Amygdala (tissue), 56 donors: ENCODE measurements around the gene DUSP14.

Experiments
- DNase-seq, 56 donors: peaks; one replicate each; lab custom pipeline; 2025; lab: John Stamatoyannopoulos, UW

The DUSP14 gene

DNA sequence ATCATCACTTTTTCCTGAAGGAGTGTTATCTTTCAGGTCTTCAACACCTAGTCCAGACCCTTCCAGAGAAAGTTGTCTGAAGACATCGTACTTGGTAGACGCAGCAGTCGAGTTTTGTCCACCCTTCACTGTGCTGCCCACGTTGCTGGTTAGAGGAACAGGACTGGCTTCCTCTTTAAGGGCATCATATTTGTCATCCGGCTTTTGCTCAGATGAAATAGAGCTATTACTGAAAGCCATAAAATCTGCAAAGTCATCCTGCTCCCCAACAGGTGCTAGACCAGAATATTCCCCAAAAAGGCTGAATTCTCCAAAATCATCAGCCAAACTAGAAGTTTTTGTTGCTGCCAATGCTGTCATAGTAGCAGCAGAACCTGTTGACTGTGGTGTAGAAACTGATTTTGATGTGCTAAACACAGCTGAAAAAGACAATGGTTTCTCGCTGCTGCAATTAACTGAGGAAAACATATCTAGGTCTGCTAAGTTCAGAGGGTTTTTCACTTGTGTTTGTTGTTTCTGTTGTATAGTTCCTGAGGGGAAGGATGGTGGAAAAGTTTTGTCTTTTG, 63.8 kb downstream of the DUSP14 start:
- DNase-seq, result no peak

GRCh38 chr17:37555386-37555785, 65.7 kb downstream of the DUSP14 start:
- no peak for DNase-seq

DNA sequence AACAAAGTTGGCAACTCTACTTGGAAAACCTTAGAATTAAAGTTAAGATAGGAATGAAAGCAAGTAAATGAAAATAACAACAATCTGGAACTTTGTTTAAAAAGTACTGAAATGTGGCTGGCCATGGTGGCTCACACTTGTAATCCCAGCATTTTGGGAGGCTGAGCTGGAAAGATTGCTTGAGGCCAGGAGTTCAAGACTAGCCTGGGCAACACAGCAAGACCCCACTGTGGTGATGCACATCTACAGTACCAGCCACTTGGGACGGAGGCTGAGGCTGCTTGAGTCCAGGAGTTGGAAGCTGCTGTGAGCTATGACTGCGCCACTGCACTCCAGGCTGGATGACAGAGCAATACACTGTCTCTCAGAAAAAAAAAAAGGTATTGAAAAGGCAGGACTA, 67.8 kb downstream of the DUSP14 start:
- no peak for DNase-seq

GRCh38 chr17:37558299-37558698, 68.6 kb downstream of the DUSP14 start:
- DNase-seq, result no peak

DNA sequence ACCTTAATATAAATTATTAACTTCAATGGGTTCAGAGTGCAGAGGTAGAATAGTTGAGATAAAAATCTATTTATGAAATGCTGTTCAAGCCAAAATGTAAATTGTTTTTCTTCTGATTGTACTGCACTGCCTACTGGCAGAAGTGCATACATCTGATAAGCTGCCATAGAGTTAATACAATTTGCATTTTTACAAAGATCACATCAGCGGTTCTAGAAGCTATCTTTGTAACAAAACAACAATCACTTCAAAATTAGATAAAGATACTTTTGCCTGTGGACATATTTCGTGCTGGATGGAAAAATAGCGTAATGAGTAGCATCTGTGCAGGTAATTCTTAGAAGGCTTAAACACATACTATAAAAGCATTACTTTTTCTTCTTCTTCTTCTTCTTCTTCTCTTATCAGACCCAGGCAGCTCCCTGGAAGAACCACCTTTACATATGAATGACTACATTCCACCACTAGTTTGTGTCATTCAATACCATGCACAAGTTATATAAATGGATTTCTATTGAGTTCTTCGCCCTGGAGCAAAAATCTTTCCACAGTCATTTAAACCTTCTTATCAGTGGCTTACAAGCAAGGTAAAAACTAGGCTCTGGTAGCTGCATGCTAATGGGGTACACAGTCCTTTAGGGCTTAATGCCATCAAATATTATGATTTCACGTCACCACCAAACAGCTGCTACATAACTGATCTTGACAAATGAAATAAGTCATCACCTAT, 72.5 kb downstream of the DUSP14 start:
- no peak for DNase-seq
